ENCODE results near the gene ZKSCAN1. TPM values are rescaled to one million over a fixed set of nuclear protein-coding genes. Genes with fewer than 3 reads are reported as not detected.
A peak's percentile ranks its signal among the peaks of the same experiment; 100 is the strongest.

ZKSCAN1 gene
- total RNA-seq, 2 experiments from 2014 or later, result 49.1 to 50.6 TPM

DNA sequence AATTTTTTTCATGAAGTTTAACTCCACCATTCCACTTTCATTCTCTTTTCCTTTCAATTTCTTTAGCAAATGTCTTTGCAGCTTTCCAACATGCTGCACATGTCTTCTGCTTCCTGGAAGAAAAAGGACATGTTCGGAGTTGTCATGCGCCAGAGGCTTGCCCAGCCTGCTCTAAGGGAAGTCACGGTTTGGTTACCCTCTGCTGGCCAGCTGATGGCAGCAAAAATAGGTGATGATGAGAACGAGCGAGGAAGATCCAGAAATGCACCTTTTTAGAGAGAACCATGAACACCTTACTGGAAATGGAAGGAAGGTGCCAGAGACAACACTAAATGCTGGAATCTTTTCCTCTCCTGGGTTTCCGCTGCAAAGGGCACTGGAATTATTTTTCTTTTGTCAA lies 29.3 kb downstream of the ZKSCAN1 start:
- Mint-ChIP-seq H3K27ac (no peak overlapping the region), H3K4me1 (ENCODE audit: low read depth) (peaks cover 10% of the 10 kb centered on the region), H3K9me3 (no peaks in the 10 kb centered on the region), H3K27me3 (no peaks in the 10 kb centered on the region), H3K36me3 (peaks cover 3% of the 10 kb centered on the region), H3K4me3 (no peak overlapping the region)
- CTCF ChIA-PET, result no interaction called here
- intact Hi-C loops (cut with micrococcal nuclease), result no loop called here
- POLR2A ChIA-PET, result interaction anchor here (0.6 kb wide), 1 partner anchor 103 kb away, joined by 3 read pairs; no protein-coding TSS in a partner anchor
- peak; percentile 23 for DNase-seq

DNA sequence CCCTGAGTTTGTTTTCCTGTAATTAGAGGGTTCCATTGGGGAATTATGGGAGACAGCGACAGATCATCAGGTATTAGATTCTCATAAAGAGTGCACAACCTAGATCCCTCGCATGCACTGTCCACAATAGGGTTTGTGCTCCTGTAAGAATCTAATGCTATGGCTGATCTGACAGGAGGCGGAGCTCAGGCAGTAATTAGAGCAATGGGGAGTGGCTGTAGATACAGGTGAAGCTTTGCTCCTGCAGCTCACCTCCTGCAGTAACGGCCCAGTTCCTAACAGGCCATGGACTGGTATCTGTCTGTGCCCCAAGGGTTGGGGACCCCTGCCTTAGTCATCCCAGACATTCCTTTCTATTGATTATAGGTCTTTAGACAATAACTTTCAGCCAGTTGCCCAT lies 33.3 kb downstream of the ZKSCAN1 start:
- Mint-ChIP-seq H3K4me1 (ENCODE audit: low read depth) (peaks cover 15% of the 10 kb centered on the region), H3K27ac (peak overlapping the region; percentile 50), H3K36me3 (peaks cover 2% of the 10 kb centered on the region), H3K9me3 (no peaks in the 10 kb centered on the region), H3K27me3 (no peaks in the 10 kb centered on the region), H3K4me3 (peak overlapping the region; percentile 84)
- intact Hi-C loops (cut with micrococcal nuclease), result loop anchor here (1.0 to 2.0 kb wide), 2 partner anchors 33 to 58 kb away; partner anchors contain the start of gene ZNF3
- ChIA-PET POLR2A (interaction anchor here (1.1 to 1.8 kb wide), 2 partner anchors 27 to 129 kb away, joined by 3 to 7 read pairs; partner anchors contain the start of gene TRIM4), CTCF (interaction anchor here (1.5 kb wide), 1 partner anchor 34 kb away, joined by 3 read pairs; no protein-coding TSS in a partner anchor)
- DNase-seq, result no peak

DNA sequence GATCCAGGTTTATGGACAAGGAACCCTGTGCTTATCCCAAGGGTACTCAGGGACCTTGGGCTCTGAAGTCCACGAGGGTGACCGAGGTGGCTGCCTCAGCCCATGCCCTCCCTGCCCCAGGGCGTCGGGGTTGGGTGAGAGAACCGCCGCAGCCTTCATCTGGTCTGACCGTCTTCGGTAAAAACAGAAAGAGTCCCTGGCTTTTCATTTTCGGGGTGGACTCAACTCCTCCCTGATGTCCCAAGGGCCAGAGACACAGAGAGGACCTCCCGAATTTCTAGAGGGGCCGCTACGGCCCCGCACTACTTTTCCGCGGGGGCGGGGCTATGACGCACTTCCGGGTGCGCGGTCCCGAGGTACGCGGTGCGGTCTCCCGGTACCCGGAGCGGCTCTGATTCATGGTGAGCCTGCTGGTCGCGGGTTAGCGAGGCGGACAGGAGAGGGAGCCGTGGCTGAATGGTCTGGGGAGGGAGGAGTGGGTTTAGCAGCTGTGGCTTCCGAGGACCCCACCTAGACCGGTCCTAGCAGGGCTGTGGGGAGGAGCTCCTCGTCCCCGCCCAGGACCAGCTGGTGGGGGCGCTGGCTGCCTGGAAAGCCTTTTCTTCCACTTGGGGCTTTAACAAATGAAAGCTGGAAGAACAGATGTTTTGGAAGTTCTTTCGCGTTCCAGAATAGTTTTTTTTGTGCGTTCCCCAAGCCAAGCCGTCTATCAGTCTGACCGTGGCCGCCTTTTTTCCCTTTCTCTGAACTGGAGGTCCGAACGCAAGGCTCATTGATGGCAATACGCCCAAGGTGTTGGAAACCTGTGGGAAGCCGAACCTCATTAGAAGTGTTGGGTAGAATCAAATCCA lies 34.3 kb downstream of the ZKSCAN1 start, which contains the start of gene ZSCAN21:
TSS of gene ZSCAN21 (plus strand) at position 334 of the 851 bp plus-strand sequence. CDS start 7,233 bp downstream, outside the sequence.
- H3K27ac Mint-ChIP-seq, result peak within 1 kb of the TSS; percentile 86
- peak; percentile 88 for DNase-seq
- H3K4me1 Mint-ChIP-seq (ENCODE audit: low read depth), result peaks cover 14% of the 10 kb centered on the region
- ChIA-PET POLR2A (interaction anchor here (0.6 to 1.8 kb wide), 5 partner anchors 28 to 859 kb away, joined by 3 to 7 read pairs (median 4); partner anchors contain the start of gene TRIM4), CTCF (interaction anchor here (0.6 to 1.5 kb wide), 7 partner anchors 33 to 611 kb away, joined by 3 to 5 read pairs (median 3); partner anchors contain the start of genes CPSF4 and PTCD1)
- peak within 1 kb of the TSS; percentile 84 for H3K4me3 Mint-ChIP-seq
- no peaks in the 10 kb centered on the region for H3K27me3 Mint-ChIP-seq
- peaks cover 2% of the 10 kb centered on the region for H3K36me3 Mint-ChIP-seq
- H3K9me3 Mint-ChIP-seq, result no peaks in the 10 kb centered on the region
- intact Hi-C loops (cut with micrococcal nuclease), result loop anchor here (1.0 to 2.0 kb wide), 2 partner anchors 32 to 59 kb away; partner anchors contain the start of gene ZNF3

DNA sequence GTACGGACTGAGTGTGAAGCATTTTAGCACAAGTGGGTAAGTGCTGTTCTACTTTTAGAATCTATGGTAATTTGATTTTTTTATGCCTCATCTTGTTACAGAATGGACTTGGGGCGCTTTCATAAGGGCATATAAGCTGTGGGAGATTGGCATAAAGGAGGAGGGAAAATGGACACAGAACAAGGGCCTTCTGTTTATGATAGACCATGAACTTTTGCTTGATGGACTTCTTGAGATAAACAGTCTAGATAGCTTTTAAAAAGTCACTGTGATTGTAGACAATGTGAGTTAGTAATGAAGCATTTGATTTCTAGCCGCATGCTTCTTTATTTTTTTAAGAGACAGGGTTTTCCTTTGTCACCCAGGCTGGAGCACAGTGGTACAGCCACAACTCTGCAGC lies 36.2 kb downstream of the ZKSCAN1 start:
- Mint-ChIP-seq H3K9me3 (no peaks in the 10 kb centered on the region), H3K4me1 (ENCODE audit: low read depth) (peaks cover 12% of the 10 kb centered on the region), H3K4me3 (peak overlapping the region; percentile 42), H3K36me3 (peaks cover 2% of the 10 kb centered on the region), H3K27ac (no peak overlapping the region), H3K27me3 (no peaks in the 10 kb centered on the region)
- intact Hi-C loops (cut with micrococcal nuclease), result no loop called here
- ChIA-PET CTCF (interaction anchor here (1.0 to 2.7 kb wide), 5 partner anchors 55 to 138 kb away, joined by 3 to 12 read pairs (median 11); no protein-coding TSS in a partner anchor), POLR2A (interaction anchor here (0.5 to 1.0 kb wide), 2 partner anchors 37 to 77 kb away, joined by 3 to 4 read pairs; partner anchors contain the start of gene ZKSCAN1)
- no peak for DNase-seq

DNA sequence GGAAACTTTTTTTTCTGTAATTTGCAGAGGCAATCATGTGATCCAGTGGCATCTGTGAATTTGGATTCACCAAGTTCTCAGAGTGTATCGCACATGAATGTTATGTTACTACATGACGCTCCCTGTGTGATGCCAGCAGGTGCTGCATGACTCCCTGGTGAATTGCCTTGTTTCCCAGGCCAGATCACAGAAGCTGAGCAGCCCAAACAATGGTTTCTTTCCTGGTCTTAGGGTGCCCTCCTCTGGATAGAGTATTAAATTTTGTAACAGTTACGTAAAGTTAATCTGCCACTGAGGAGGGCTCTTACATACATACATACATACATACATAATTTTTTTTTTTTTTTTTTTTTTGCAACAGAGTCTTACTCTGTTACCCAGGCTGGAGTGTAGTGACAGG lies 37.8 kb downstream of the ZKSCAN1 start:
- Mint-ChIP-seq H3K4me3 (no peak overlapping the region), H3K27me3 (no peaks in the 10 kb centered on the region), H3K4me1 (ENCODE audit: low read depth) (peaks cover 12% of the 10 kb centered on the region), H3K27ac (no peak overlapping the region), H3K36me3 (peaks cover 2% of the 10 kb centered on the region), H3K9me3 (no peaks in the 10 kb centered on the region)
- intact Hi-C loops (cut with micrococcal nuclease), result loop anchor here (1.0 kb wide), 1 partner anchor 59 kb away; no protein-coding TSS in a partner anchor
- POLR2A ChIA-PET, result no interaction called here
- DNase-seq, result peak; percentile 38
- CTCF ChIA-PET, result interaction anchor here (0.6 to 2.7 kb wide), 12 partner anchors 10 to 140 kb away, joined by 3 to 12 read pairs (median 4); partner anchors contain the start of gene TRIM4

DNA sequence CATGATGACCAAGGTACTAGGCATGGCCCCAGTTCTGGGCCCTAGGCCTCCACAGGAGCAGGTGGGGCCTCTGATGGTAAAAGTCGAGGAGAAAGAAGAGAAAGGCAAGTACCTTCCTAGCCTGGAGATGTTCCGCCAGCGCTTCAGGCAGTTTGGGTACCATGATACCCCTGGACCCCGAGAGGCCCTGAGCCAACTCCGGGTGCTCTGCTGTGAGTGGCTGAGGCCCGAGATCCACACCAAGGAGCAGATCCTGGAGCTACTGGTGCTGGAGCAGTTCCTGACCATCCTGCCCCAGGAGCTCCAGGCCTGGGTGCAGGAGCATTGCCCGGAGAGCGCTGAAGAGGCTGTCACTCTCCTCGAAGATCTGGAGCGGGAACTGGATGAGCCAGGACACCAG lies 41.6 kb downstream of the ZKSCAN1 start:
- Mint-ChIP-seq H3K9me3 (no peaks in the 10 kb centered on the region), H3K4me1 (ENCODE audit: low read depth) (no peaks in the 10 kb centered on the region), H3K36me3 (peaks cover 2% of the 10 kb centered on the region), H3K4me3 (no peak overlapping the region), H3K27me3 (no peaks in the 10 kb centered on the region), H3K27ac (no peak overlapping the region)
- POLR2A ChIA-PET, result no interaction called here
- DNase-seq, result no peak
- CTCF ChIA-PET, result no interaction called here
- intact Hi-C loops (cut with micrococcal nuclease), result no loop called here

DNA sequence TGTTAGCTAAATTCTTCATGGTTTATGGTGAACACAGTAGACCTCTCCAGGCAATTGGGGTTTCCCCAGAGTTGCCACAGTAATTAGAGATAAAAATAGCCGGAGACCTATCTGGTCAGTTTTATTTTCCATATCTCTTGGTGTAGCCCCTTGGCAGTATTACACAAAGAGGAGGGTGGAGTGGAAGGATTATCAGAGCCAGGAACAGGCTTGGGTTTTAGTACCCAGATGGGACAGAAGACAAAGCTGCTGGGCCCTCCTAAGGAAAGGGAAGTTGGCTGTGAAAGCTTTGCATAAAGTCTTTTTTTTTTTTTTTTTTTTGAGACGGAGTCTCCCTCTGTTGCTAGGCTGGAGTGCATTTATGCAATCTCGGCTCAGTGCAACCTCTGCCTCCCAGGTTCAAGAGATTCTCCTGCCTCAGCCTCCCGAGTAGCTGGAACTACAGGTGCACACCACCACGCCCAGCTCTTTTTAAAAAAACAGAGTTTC lies 43.9 kb downstream of the ZKSCAN1 start:
- intact Hi-C loops (cut with micrococcal nuclease), result no loop called here
- ChIA-PET POLR2A (no interaction called here), CTCF (interaction anchor here (0.5 to 1.3 kb wide), 2 partner anchors 70 to 146 kb away, joined by 3 to 4 read pairs; no protein-coding TSS in a partner anchor)
- H3K4me3 Mint-ChIP-seq, result no peak overlapping the region
- peaks cover 11% of the 10 kb centered on the region for H3K36me3 Mint-ChIP-seq
- no peaks in the 10 kb centered on the region for H3K4me1 Mint-ChIP-seq (ENCODE audit: low read depth)
- no peaks in the 10 kb centered on the region for H3K27me3 Mint-ChIP-seq
- no peak for DNase-seq
- no peak overlapping the region for H3K27ac Mint-ChIP-seq
- no peaks in the 10 kb centered on the region for H3K9me3 Mint-ChIP-seq

DNA sequence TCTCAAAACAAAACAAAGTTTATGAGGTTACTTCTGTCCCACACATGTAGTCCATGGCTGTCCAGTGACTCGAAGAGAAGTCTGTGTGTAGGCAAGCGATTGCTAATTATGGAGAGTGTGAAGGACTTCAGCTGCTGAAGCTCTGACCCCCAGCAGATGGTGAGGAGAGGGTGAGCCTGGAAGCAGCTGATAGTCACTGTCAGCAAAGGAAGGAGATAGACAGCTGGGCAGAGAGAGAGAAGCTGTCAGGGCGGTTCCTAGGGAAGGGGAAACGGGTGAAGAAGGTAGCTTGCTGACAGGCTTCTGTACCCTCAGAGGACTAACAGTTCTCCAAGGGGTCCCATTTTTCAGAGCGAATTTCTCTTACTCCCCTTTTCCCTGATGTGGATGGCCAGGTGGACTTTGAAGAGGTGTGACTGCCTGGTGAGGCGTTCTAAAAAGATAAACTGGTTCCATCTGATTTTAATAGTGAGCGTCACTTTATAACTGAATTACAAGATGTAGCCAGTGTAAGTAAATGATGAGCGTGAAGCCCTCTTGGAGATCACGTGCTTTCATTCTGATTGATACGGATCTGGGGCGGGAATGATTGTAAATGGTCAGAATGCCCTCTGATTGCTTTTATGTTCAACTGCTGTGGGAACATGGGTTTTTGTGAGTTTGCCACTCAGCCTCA lies 46.3 kb downstream of the ZKSCAN1 start:
- H3K4me1 Mint-ChIP-seq (ENCODE audit: low read depth), result no peaks in the 10 kb centered on the region
- H3K27me3 Mint-ChIP-seq, result no peaks in the 10 kb centered on the region
- DNase-seq, result no peak
- peaks cover 20% of the 10 kb centered on the region for H3K36me3 Mint-ChIP-seq
- ChIA-PET POLR2A (no interaction called here), CTCF (interaction anchor here (1.2 kb wide), 1 partner anchor 132 kb away, joined by 3 read pairs; the partner anchor contains the start of gene GJC3)
- intact Hi-C loops (cut with micrococcal nuclease), result no loop called here
- H3K27ac Mint-ChIP-seq, result no peak overlapping the region
- H3K4me3 Mint-ChIP-seq, result no peak overlapping the region
- H3K9me3 Mint-ChIP-seq, result no peaks in the 10 kb centered on the region

DNA sequence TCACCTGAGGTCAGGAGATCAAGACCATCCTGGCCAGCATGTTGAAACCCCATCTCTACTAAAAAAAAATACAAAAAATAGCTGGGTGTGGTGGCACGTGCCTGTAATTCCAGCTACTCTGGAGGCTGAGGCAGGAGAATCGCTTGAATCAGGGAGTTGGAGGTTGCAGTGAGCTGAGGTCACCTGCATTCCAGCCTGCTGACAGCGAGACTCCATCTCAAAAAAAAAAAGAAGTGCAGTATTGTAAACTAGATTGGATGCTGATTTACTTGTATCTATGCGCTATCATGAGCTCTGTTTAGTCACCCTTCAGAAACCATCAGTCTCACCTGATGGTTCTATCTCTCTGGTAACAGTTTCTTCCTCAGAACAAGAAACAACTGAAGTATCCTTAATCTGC lies 48.0 kb downstream of the ZKSCAN1 start:
- CTCF ChIA-PET, result interaction anchor here (0.8 to 1.4 kb wide), 5 partner anchors 8 to 150 kb away, joined by 3 to 6 read pairs (median 5); no protein-coding TSS in a partner anchor
- Mint-ChIP-seq H3K4me1 (ENCODE audit: low read depth) (no peaks in the 10 kb centered on the region), H3K27me3 (no peaks in the 10 kb centered on the region), H3K36me3 (peaks cover 20% of the 10 kb centered on the region), H3K27ac (no peak overlapping the region), H3K9me3 (no peaks in the 10 kb centered on the region), H3K4me3 (no peak overlapping the region)
- intact Hi-C loops (cut with micrococcal nuclease), result no loop called here
- DNase-seq, result no peak
- POLR2A ChIA-PET, result no interaction called here

DNA sequence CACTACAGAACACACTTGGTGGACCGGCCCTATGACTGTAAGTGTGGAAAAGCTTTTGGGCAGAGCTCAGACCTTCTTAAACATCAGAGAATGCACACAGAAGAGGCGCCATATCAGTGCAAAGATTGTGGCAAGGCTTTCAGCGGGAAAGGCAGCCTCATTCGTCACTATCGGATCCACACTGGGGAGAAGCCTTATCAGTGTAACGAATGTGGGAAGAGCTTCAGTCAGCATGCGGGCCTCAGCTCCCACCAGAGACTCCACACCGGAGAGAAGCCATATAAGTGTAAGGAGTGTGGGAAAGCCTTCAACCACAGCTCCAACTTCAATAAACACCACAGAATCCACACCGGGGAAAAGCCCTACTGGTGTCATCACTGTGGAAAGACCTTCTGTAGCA lies 48.8 kb downstream of the ZKSCAN1 start:
- ChIA-PET POLR2A (no interaction called here), CTCF (interaction anchor here (0.8 to 1.4 kb wide), 5 partner anchors 9 to 151 kb away, joined by 3 to 6 read pairs (median 5); no protein-coding TSS in a partner anchor)
- H3K9me3 Mint-ChIP-seq, result no peaks in the 10 kb centered on the region
- no peak for DNase-seq
- H3K27me3 Mint-ChIP-seq, result no peaks in the 10 kb centered on the region
- H3K4me1 Mint-ChIP-seq (ENCODE audit: low read depth), result no peaks in the 10 kb centered on the region
- H3K27ac Mint-ChIP-seq, result no peak overlapping the region
- H3K36me3 Mint-ChIP-seq, result peaks cover 20% of the 10 kb centered on the region
- intact Hi-C loops (cut with micrococcal nuclease), result no loop called here
- H3K4me3 Mint-ChIP-seq, result no peak overlapping the region

DNA sequence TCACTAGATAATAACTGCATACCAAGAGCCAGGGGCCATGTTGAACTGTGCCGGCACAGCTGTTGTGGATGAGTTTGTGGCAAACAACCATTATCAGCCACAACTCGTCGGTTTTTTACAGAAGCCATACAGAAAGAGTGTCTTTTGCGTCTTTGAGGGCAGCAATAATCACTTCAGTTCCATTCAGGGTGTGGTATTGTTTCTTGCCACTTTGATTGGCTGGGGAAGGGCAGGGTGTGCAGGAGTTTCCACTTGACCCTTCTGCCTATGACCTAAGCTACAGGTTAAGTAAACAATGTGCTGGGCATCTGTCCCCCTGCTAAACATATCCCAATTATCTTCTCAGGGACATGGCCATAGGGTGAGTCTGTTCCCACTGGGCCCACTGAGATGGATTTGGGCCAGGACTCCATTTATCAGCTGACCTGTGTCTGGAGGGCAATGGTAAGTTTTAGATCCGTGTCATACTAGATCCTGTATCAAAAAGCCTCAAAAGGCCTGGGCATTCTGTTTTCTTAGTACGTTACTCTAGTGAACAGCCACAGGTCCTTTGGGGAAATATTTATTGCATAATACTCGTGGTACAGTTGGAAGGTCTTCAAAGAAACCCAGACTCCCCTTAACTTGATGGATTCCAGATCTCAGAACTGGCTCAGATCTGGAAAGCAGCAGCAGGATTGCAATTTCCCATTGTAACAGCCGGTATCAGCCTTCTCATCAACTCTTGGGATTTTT lies 50.2 kb downstream of the ZKSCAN1 start:
- Mint-ChIP-seq H3K27ac (no peak overlapping the region), H3K36me3 (peaks cover 29% of the 10 kb centered on the region), H3K9me3 (peaks cover 11% of the 10 kb centered on the region), H3K4me3 (no peak overlapping the region), H3K4me1 (ENCODE audit: low read depth) (no peaks in the 10 kb centered on the region), H3K27me3 (no peaks in the 10 kb centered on the region)
- DNase-seq, result no peak
- ChIA-PET CTCF (no interaction called here), POLR2A (no interaction called here)
- intact Hi-C loops (cut with micrococcal nuclease), result no loop called here

Data from activated CD4-positive, alpha-beta memory T cell treated with anti-CD3 and anti-CD28 coated beads for 36 hours (primary cell).